Measurements from ENCODE around the gene CPZ.
"Not testable (repeated sequence)": the region's sequence is repeated elsewhere in the genome, so short reads cannot be mapped to it uniquely, and the experiment has no call there.

Gene CPZ

DNA sequence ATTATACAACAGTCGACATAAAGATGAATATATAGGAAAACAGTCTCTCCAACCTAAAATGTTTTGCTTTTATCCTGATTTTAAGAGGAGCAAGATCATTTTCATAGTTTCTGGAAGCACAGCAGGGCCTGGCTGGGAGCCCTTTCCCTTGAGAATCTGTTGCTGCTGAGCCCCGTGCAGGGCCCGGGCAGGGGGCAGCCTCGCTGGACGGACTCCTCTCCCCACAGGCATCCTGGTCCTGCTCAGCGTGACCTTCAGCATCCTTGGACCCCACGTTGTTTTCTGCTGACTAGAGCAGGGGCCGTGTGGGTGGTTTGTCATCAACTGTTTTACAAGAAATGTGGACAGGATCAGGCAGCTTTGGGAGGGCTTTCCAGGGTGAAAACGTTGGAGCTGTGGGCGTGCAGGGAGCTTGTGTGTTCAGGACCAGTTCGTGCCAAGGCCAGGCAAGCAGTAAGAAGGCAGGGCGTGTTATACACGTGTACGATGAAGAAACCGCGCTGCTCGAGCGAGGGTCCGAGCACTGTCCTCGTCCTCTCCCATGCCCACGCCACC, 25.0 kb downstream of the CPZ start:
- H3K36me3 ChIP-seq (ENCODE audit: insufficient read depth, low read length), result no peaks in the 10 kb centered on the region
- no peaks in the 10 kb centered on the region for H3K9me3 ChIP-seq (ENCODE audit: low read length)
- no peaks in the 10 kb centered on the region for H3K27me3 ChIP-seq (ENCODE audit: insufficient read depth, low read length)
- H3K4me3 ChIP-seq (ENCODE audit: low read depth, low read length, poor library complexity, severe bottlenecking), result no peak overlapping the region
- no peak overlapping the region for H3K27ac ChIP-seq (ENCODE audit: low read depth, low read length, poor library complexity, severe bottlenecking)
- no peaks in the 10 kb centered on the region for H3K9me2 ChIP-seq (ENCODE audit: low read depth, low read length)
- H3K79me2 ChIP-seq (ENCODE audit: insufficient read depth, low read length), result no peaks in the 10 kb centered on the region
- TF ChIP-seq EZH2 (IDR thresholded peaks at IDR 0.05; ENCODE audit: borderline replicate concordance, low read length), result no peak
- TF ChIP-seq, protein P1, sequence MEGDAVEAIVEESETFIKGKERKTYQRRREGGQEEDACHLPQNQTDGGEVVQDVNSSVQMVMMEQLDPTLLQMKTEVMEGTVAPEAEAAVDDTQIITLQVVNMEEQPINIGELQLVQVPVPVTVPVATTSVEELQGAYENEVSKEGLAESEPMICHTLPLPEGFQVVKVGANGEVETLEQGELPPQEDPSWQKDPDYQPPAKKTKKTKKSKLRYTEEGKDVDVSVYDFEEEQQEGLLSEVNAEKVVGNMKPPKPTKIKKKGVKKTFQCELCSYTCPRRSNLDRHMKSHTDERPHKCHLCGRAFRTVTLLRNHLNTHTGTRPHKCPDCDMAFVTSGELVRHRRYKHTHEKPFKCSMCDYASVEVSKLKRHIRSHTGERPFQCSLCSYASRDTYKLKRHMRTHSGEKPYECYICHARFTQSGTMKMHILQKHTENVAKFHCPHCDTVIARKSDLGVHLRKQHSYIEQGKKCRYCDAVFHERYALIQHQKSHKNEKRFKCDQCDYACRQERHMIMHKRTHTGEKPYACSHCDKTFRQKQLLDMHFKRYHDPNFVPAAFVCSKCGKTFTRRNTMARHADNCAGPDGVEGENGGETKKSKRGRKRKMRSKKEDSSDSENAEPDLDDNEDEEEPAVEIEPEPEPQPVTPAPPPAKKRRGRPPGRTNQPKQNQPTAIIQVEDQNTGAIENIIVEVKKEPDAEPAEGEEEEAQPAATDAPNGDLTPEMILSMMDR (IDR thresholded peaks at IDR 0.05; ENCODE audit: low read length), result no peak
- H3F3A ChIP-seq (ENCODE audit: insufficient read depth, low read length), result no peaks in the 10 kb centered on the region
- H3K4me1 ChIP-seq (ENCODE audit: insufficient read depth, low read length, severe bottlenecking), result no peaks in the 10 kb centered on the region
- H4K20me1 ChIP-seq (ENCODE audit: insufficient read depth, low read length), result no peaks in the 10 kb centered on the region
- H3K4me2 ChIP-seq (ENCODE audit: low read length), result no peak overlapping the region
- no peak overlapping the region for H3K9ac ChIP-seq (ENCODE audit: low read length)
- H2AFZ ChIP-seq (ENCODE audit: low read length), result no peak overlapping the region

DNA sequence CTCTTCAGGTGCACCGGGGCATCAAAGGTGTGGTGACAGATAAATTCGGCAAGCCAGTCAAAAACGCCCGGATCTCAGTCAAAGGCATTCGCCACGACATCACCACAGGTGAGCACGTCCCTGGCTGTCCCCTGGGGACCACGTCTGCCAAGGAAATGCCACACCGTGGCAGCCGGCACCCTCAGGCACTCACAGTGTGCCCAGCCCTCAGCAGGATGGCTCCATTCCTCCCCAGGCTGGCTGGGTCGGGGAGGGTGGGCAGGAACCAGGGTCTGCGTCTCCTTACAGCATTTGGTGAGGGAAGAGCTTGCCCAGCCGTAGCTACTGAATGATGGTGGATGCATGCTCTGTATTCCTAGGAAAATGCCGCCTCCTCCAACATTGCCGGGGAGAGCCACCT, 25.9 kb downstream of the CPZ start:
- Histone ChIP-seq H3K9me3 (ENCODE audit: low read length) (no peaks in the 10 kb centered on the region), H3F3A (ENCODE audit: insufficient read depth, low read length) (no peaks in the 10 kb centered on the region), H3K4me3 (ENCODE audit: low read depth, low read length, poor library complexity, severe bottlenecking) (no peak overlapping the region), H2AFZ (ENCODE audit: low read length) (no peak overlapping the region), H3K9me2 (ENCODE audit: low read depth, low read length) (no peaks in the 10 kb centered on the region), H3K27ac (ENCODE audit: low read depth, low read length, poor library complexity, severe bottlenecking) (no peak overlapping the region), H3K4me1 (ENCODE audit: insufficient read depth, low read length, severe bottlenecking) (no peaks in the 10 kb centered on the region), H4K20me1 (ENCODE audit: insufficient read depth, low read length) (no peaks in the 10 kb centered on the region), H3K4me2 (ENCODE audit: low read length) (no peak overlapping the region), H3K27me3 (ENCODE audit: insufficient read depth, low read length) (no peaks in the 10 kb centered on the region), H3K79me2 (ENCODE audit: insufficient read depth, low read length) (no peaks in the 10 kb centered on the region), H3K36me3 (ENCODE audit: insufficient read depth, low read length) (no peaks in the 10 kb centered on the region), H3K9ac (ENCODE audit: low read length) (no peak overlapping the region)
- TF ChIP-seq EZH2 (IDR thresholded peaks at IDR 0.05; ENCODE audit: borderline replicate concordance, low read length), result no peak
- TF ChIP-seq, protein P1 (IDR thresholded peaks at IDR 0.05; ENCODE audit: low read length), result no peak

DNA sequence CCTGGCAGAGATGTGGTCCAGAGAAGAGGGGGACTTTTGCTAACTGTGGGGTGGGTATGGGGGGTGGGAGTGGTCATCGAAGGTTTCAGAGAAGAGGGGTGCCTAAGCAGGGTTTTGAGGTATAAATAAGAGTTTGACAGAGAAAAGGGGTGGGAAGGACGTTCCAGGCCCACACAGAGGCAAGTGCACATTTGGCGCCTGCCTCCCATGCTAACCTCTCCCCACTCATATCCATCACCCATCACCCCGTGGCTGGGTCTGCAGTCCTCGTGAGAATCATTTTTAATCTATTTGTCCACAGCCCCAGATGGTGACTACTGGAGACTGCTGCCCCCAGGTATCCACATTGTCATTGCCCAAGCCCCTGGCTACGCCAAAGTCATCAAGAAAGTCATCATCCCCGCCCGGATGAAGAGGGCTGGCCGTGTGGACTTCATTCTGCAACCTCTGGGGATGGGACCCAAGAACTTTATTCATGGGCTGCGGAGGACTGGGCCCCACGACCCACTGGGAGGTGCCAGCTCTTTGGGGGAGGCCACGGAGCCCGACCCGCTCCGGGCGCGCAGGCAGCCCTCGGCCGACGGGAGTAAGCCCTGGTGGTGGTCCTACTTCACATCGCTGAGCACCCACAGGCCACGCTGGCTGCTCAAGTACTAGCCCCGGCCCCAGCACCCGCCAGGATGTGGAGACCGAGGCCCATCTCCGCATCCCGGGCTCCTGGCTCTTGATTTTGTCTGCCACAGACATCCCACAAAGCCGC, 26.6 kb downstream of the CPZ start:
- H3K79me2 ChIP-seq (ENCODE audit: insufficient read depth, low read length), result no peaks in the 10 kb centered on the region
- H3K4me2 ChIP-seq (ENCODE audit: low read length), result no peak overlapping the region
- no peaks in the 10 kb centered on the region for H3F3A ChIP-seq (ENCODE audit: insufficient read depth, low read length)
- H3K4me1 ChIP-seq (ENCODE audit: insufficient read depth, low read length, severe bottlenecking), result no peaks in the 10 kb centered on the region
- no peaks in the 10 kb centered on the region for H3K27me3 ChIP-seq (ENCODE audit: insufficient read depth, low read length)
- H3K9ac ChIP-seq (ENCODE audit: low read length), result no peak overlapping the region
- no peaks in the 10 kb centered on the region for H4K20me1 ChIP-seq (ENCODE audit: insufficient read depth, low read length)
- TF ChIP-seq, protein P1 (IDR thresholded peaks at IDR 0.05; ENCODE audit: low read length), result no peak
- no peak for TF ChIP-seq EZH2 (IDR thresholded peaks at IDR 0.05; ENCODE audit: borderline replicate concordance, low read length)
- H3K36me3 ChIP-seq (ENCODE audit: insufficient read depth, low read length), result no peaks in the 10 kb centered on the region
- H2AFZ ChIP-seq (ENCODE audit: low read length), result no peak overlapping the region
- H3K9me2 ChIP-seq (ENCODE audit: low read depth, low read length), result no peaks in the 10 kb centered on the region
- H3K9me3 ChIP-seq (ENCODE audit: low read length), result no peaks in the 10 kb centered on the region
- H3K27ac ChIP-seq (ENCODE audit: low read depth, low read length, poor library complexity, severe bottlenecking), result no peak overlapping the region
- H3K4me3 ChIP-seq (ENCODE audit: low read depth, low read length, poor library complexity, severe bottlenecking), result no peak overlapping the region

DNA sequence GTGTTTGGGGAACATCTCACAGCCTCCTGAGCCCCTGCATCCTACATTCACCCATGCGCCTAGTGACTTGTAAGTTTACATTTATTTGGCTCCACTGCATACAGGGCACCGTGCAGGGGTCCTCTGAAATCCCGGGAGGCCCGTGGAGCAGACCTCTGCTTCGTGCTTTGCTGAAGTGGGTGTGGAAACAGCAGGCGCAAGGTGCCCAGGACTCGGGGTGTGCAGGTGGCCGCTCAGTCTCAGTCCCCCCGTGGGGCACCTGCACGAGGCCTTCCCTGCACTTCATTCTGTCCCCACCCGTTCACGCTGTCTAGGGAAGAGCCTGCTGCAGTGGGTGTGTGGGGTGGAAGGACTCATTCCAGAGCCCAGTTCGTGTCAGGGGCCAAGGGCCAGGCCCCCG, 28.6 kb downstream of the CPZ start:
- H3K4me1 ChIP-seq (ENCODE audit: insufficient read depth, low read length, severe bottlenecking); H4K20me1 ChIP-seq (ENCODE audit: insufficient read depth, low read length); H2AFZ ChIP-seq (ENCODE audit: low read length); H3K27ac ChIP-seq (ENCODE audit: low read depth, low read length, poor library complexity, severe bottlenecking); H3K36me3 ChIP-seq (ENCODE audit: insufficient read depth, low read length); H3K4me3 ChIP-seq (ENCODE audit: low read depth, low read length, poor library complexity, severe bottlenecking); H3F3A ChIP-seq (ENCODE audit: insufficient read depth, low read length); H3K9ac ChIP-seq (ENCODE audit: low read length); H3K27me3 ChIP-seq (ENCODE audit: insufficient read depth, low read length); H3K9me3 ChIP-seq (ENCODE audit: low read length); H3K4me2 ChIP-seq (ENCODE audit: low read length); H3K79me2 ChIP-seq (ENCODE audit: insufficient read depth, low read length); H3K9me2 ChIP-seq (ENCODE audit: low read depth, low read length): not testable (repeated sequence)

DNA sequence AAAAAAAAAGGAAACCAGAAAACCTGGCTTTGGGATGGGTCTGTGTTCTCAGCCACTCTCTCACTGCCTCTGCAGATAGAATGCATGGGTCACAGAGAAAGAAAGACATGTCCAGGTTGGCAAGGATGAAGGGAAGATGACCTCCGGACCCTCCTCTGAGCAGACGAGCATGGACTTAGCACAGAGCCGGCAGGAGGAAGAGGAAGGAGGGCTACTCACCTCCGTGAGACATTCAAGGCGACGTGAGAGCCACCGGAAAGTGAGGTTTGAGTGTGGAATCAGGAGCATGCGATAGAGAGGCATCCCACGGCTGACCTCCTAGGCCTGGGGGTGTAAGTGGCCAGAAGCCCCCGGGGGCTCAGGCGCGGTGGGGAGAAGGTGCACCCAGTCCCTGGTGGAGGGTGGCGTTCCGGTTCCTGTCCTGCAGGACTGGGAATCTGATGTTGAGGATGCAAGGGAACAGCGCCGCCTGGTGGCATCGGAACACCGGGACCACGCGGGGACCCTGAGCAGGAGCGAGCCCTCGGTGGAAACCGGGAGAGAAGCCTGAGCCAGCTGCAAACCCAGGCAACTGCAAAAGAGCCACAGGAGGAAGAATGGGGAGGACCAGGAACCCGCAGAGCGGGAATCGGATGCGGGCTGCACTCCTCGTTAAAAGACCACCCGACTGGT, 32.2 kb downstream of the CPZ start:
- H3K9ac ChIP-seq (ENCODE audit: low read length); H3K4me3 ChIP-seq (ENCODE audit: low read depth, low read length, poor library complexity, severe bottlenecking); H3K9me2 ChIP-seq (ENCODE audit: low read depth, low read length); H3K9me3 ChIP-seq (ENCODE audit: low read length); H3F3A ChIP-seq (ENCODE audit: insufficient read depth, low read length); H2AFZ ChIP-seq (ENCODE audit: low read length); H3K79me2 ChIP-seq (ENCODE audit: insufficient read depth, low read length); H3K4me2 ChIP-seq (ENCODE audit: low read length); H3K36me3 ChIP-seq (ENCODE audit: insufficient read depth, low read length); H3K4me1 ChIP-seq (ENCODE audit: insufficient read depth, low read length, severe bottlenecking); H3K27me3 ChIP-seq (ENCODE audit: insufficient read depth, low read length); H4K20me1 ChIP-seq (ENCODE audit: insufficient read depth, low read length); H3K27ac ChIP-seq (ENCODE audit: low read depth, low read length, poor library complexity, severe bottlenecking): not testable (repeated sequence)

Data from OCI-LY1 (cell line).